Measurements from ENCODE around the gene SIK3.

DNA sequence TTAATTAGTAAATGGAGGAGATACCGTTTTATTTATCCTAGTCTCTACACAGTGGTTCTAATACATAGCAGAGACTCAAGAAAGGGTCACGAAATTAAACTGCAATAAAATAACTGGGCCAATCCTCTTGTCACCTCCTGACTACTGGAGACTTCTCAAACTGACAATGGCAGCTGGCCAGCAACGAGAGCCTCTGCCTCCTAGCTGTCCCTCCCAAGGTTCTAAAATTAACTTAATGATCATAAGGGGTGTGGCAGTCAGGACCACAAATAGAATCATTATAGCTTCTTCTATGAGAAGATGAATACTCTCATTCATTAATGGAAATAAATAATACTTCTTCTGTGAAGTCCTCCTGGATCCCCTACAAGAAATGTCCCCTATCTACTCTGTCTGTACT lies 197.0 kb downstream of the SIK3 start:
- TF ChIP-seq, protein P1, sequence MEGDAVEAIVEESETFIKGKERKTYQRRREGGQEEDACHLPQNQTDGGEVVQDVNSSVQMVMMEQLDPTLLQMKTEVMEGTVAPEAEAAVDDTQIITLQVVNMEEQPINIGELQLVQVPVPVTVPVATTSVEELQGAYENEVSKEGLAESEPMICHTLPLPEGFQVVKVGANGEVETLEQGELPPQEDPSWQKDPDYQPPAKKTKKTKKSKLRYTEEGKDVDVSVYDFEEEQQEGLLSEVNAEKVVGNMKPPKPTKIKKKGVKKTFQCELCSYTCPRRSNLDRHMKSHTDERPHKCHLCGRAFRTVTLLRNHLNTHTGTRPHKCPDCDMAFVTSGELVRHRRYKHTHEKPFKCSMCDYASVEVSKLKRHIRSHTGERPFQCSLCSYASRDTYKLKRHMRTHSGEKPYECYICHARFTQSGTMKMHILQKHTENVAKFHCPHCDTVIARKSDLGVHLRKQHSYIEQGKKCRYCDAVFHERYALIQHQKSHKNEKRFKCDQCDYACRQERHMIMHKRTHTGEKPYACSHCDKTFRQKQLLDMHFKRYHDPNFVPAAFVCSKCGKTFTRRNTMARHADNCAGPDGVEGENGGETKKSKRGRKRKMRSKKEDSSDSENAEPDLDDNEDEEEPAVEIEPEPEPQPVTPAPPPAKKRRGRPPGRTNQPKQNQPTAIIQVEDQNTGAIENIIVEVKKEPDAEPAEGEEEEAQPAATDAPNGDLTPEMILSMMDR (IDR thresholded peaks at IDR 0.05), result no peak
- no peak for TF ChIP-seq POLR2A (IDR thresholded peaks at IDR 0.05)

All from heart left ventricle (tissue), 13 donors.